Measurements from ENCODE around the gene NUP93.

GRCh38 chr16:56788435-56788834 lies 58.5 kb downstream of the NUP93 start:
- no peak for TF ChIP-seq EZH2 (IDR thresholded peaks at IDR 0.05; ENCODE audit: low read depth)
- no peak for TF ChIP-seq CTCF (conservative IDR thresholded peaks at IDR 0.05)
